OCI-LY7 (cell line): ENCODE data around the gene AHR. TPM values are rescaled to one million over a fixed set of nuclear protein-coding genes. Genes with fewer than 3 reads are reported as not detected.

ENCODE experiments used
- BruUV-seq: library from RNA; stranded (reverse); fragments of 400-500 nt; replicated peaks from 2 replicates; lab custom pipeline; 2021; lab: Mats Ljungman, UMichigan
- CTCF ChIA-PET: fragments of 300-600 bp; sonication (Branson Sonifier 250); formaldehyde crosslinking; loops from one replicate; lab custom pipeline; 2022; ENCODE audit warnings: antibody characterized with exemption; ENCODE audit not compliant: unreplicated experiment; lab: Charles Lee
- POLR2A ChIA-PET: fragments of 300-600 bp; sonication (Branson Sonifier 250); formaldehyde crosslinking; loops from one replicate; lab custom pipeline; 2022; ENCODE audit warnings: antibody characterized with exemption; lab: Charles Lee
- DNase-seq: peaks from one replicate; pipeline ENCODE4 v3.0.0-alpha.2; 2015; ENCODE audit warnings: low spot score
- H2AFZ ChIP-seq: fragments of 200-600 bp; sonication (generic), shearing (Covaris generic); 2 replicates; pipeline ENCODE4 v1.6.1; 2014; ENCODE audit warnings: mild to moderate bottlenecking, antibody characterized with exemption, low read length, moderate library complexity
- H3K27ac ChIP-seq: fragments of 200-600 bp; sonication (generic); 2 replicates; pipeline ENCODE4 v1.5.1; 2014; ENCODE audit warnings: mixed run types, low read depth, mild to moderate bottlenecking, moderate library complexity, low read length, inconsistent platforms; ENCODE audit not compliant: poor library complexity, severe bottlenecking
- H3K36me3 ChIP-seq: fragments of 200-600 bp; sonication (generic); 2 replicates; pipeline ENCODE4 v1.6.1; 2014; ENCODE audit warnings: mild to moderate bottlenecking, antibody characterized with exemption, low read length, moderate library complexity, mixed read lengths; ENCODE audit not compliant: insufficient read depth
- H3K4me1 ChIP-seq: fragments of 200-600 bp; sonication (generic); 2 replicates; pipeline ENCODE4 v1.5.1; 2014; ENCODE audit warnings: mild to moderate bottlenecking, low read length; ENCODE audit not compliant: insufficient read depth, poor library complexity, severe bottlenecking
- H3K4me2 ChIP-seq: fragments of 200-600 bp; sonication (generic); 2 replicates; pipeline ENCODE4 v1.6.1; 2014; ENCODE audit warnings: mild to moderate bottlenecking, low read length
- H3K4me3 ChIP-seq: fragments of 200-600 bp; sonication (generic); 2 replicates; pipeline ENCODE4 v1.5.1; 2014; ENCODE audit warnings: mild to moderate bottlenecking, low read depth, low read length; ENCODE audit not compliant: poor library complexity, severe bottlenecking
- H3K79me2 ChIP-seq: fragments of 200-600 bp; sonication (generic); 2 replicates; pipeline ENCODE4 v1.6.1; 2016; ENCODE audit warnings: low read depth, mild to moderate bottlenecking, low read length, moderate library complexity, mixed read lengths; ENCODE audit not compliant: insufficient read depth
- H3K9me2 ChIP-seq: fragments of 200-600 bp; sonication (generic); 2 replicates; pipeline ENCODE4 v1.6.1; 2016; ENCODE audit warnings: mild to moderate bottlenecking, low read length, mixed read lengths; ENCODE audit not compliant: insufficient read depth
- H3K9me3 ChIP-seq: fragments of 200-600 bp; sonication (generic); 2 replicates; pipeline ENCODE4 v1.6.1; 2014; ENCODE audit warnings: mild to moderate bottlenecking, mixed run types, low read length, mixed read lengths
- H4K20me1 ChIP-seq: fragments of 200-600 bp; sonication (generic); 2 replicates; pipeline ENCODE4 v1.6.1; 2014; ENCODE audit warnings: mild to moderate bottlenecking, antibody characterized with exemption, low read length, moderate library complexity, mixed read lengths; ENCODE audit not compliant: insufficient read depth
- CTCF ChIP-seq: fragments of 200-600 bp; sonication (generic); conservative IDR thresholded peaks from 2 replicates; pipeline ENCODE4 v1.5.1; 2014; ENCODE audit warnings: mild to moderate bottlenecking, antibody characterized with exemption, low read length, moderate library complexity, mixed read lengths
- EZH2phosphoT487 ChIP-seq: fragments of 200-600 bp; sonication (generic); IDR thresholded peaks from 2 replicates; pipeline ENCODE4 v1.6.1; 2018; ENCODE audit warnings: low read depth, borderline replicate concordance, mild to moderate bottlenecking, mixed run types, antibody characterized with exemption, low read length, moderate library complexity, mixed read lengths
- intact Hi-C: fragments of 100-400 bp; cut with micrococcal nuclease; formaldehyde crosslinking; loops from one replicate; pipeline ENCODE4 v1.10.0; 2022; ENCODE audit not compliant: unreplicated experiment
- total RNA-seq, 2 experiments: library from RNA; depleted of rRNA in 1 of 2; stranded (reverse); fragments of >200 nt in 1 of 2; shearing (Covaris generic) in 1 of 2; gene quantifications; 2 replicates each; pipeline ENCODE4 v1.2.3, GENCODE V29; 2014 to 2022

Gene AHR
- total RNA-seq, 2 experiments from 2014 or later, result not detected

GRCh38 chr7:17299483-17299991 lies 1.1 kb downstream of the AHR start:
- Histone ChIP-seq H3K4me3 (no peak overlapping the region), H3K79me2 (no peaks in the 10 kb centered on the region), H3K4me1 (no peaks in the 10 kb centered on the region), H3K27ac (no peak overlapping the region), H4K20me1 (no peaks in the 10 kb centered on the region), H3K4me2 (peak overlapping the region; percentile 56; the same call in 1 of the 2 replicates), H3K9me2 (no peaks in the 10 kb centered on the region), H2AFZ (no peak overlapping the region), H3K36me3 (no peaks in the 10 kb centered on the region), H3K9me3 (no peaks in the 10 kb centered on the region)
- intact Hi-C loops, result no loop called here
- BruUV-seq, result no TSS peak
- no peak for DNase-seq
- TF ChIP-seq CTCF (no peak), EZH2phosphoT487 (no peak)
- ChIA-PET POLR2A (no interaction called here), CTCF (no interaction called here)

GRCh38 chr7:17300012-17300411 lies 1.6 kb downstream of the AHR start:
- Histone ChIP-seq H4K20me1 (no peaks in the 10 kb centered on the region), H3K79me2 (no peaks in the 10 kb centered on the region), H3K9me3 (no peaks in the 10 kb centered on the region), H3K9me2 (no peaks in the 10 kb centered on the region), H3K36me3 (no peaks in the 10 kb centered on the region), H3K27ac (no peak overlapping the region), H2AFZ (no peak overlapping the region), H3K4me1 (no peaks in the 10 kb centered on the region), H3K4me2 (peak overlapping the region; percentile 56; the same call in 1 of the 2 replicates), H3K4me3 (no peak overlapping the region)
- no peak for DNase-seq
- ChIA-PET POLR2A (no interaction called here), CTCF (no interaction called here)
- BruUV-seq, result no TSS peak
- intact Hi-C loops, result loop anchor here (5.0 kb wide), 1 partner anchor 318 kb away; no protein-coding TSS in a partner anchor
- TF ChIP-seq CTCF (no peak), EZH2phosphoT487 (no peak)

- no peaks in the 10 kb centered on the region for H3K79me2 ChIP-seq
- intact Hi-C loops, result loop anchor here (5.0 kb wide), 1 partner anchor 318 kb away; no protein-coding TSS in a partner anchor
- H4K20me1 ChIP-seq, result no peaks in the 10 kb centered on the region
- TF ChIP-seq EZH2phosphoT487, result no peak
- TF ChIP-seq CTCF, result no peak
- H3K9me3 ChIP-seq, result no peaks in the 10 kb centered on the region
- no peak overlapping the region for H3K27ac ChIP-seq
- H3K4me3 ChIP-seq, result no peak overlapping the region
- no peaks in the 10 kb centered on the region for H3K4me1 ChIP-seq
- no peaks in the 10 kb centered on the region for H3K36me3 ChIP-seq
- DNase-seq, result no peak
- ChIA-PET POLR2A (no interaction called here), CTCF (no interaction called here)
- H3K4me2 ChIP-seq, result no peak overlapping the region
- no peaks in the 10 kb centered on the region for H3K9me2 ChIP-seq
- H2AFZ ChIP-seq, result no peak overlapping the region
- BruUV-seq, result no TSS peak
Measured at GRCh38 chr7:17300437-17300836, 2.0 kb downstream of the AHR start.
